Body of pancreas (tissue), 4 donors: ENCODE measurements around the gene MEOX1. TPM values are rescaled to one million over a fixed set of nuclear protein-coding genes. Genes with fewer than 3 reads are reported as not detected.

Experiments used
- ATAC-seq: fragments of 150-250 bp; one replicate; pipeline ENCODE4 v1.9.1; 2016
- DNase-seq, 4 donors: peaks; one replicate each; pipeline ENCODE4 v3.0.0-alpha.2; 2019
- H3K27ac ChIP-seq, 4 donors: fragments of 200-600 bp; sonication (generic); 1 replicate in 3 of 4; 2 replicates in 1 of 4; pipeline versions ENCODE4 v1.5.1 to v1.6.1; 2016 to 2019; ENCODE audit warnings: mild to moderate bottlenecking in 1 of 4, mixed read lengths in 1 of 4, moderate library complexity in 1 of 4
- H3K27me3 ChIP-seq, 2 donors: fragments of 200-600 bp; sonication (generic); one replicate each; pipeline ENCODE4 v1.6.0; 2016; ENCODE audit warnings: mild to moderate bottlenecking in 1 of 2
- H3K36me3 ChIP-seq, 2 donors: fragments of 200-600 bp; sonication (generic); replicated peaks in 1 of 2; 2 replicates each; pipeline ENCODE4 v1.5.1; 2016; ENCODE audit warnings: low read depth in 2 of 2; ENCODE audit not compliant: insufficient read depth in 1 of 2
- H3K4me1 ChIP-seq: fragments of 200-600 bp; sonication (generic); one replicate; pipeline ENCODE4 v1.6.0; 2016
- H3K4me3 ChIP-seq, 2 donors: fragments of 200-600 bp; sonication (generic); 1 replicate in 1 of 2; 2 replicates in 1 of 2; pipeline ENCODE4 v1.5.1; 2016 to 2019
- H3K9me3 ChIP-seq, 3 donors: fragments of 200-600 bp; sonication (generic); 1 replicate in 2 of 3; 2 replicates in 1 of 3; pipeline ENCODE4 v1.5.1; 2016
- POLR2A ChIP-seq, 3 donors: fragments of 450-650 bp; IDR thresholded peaks; one replicate each; pipeline ENCODE4 v1.6.1; 2016; ENCODE audit warnings: antibody characterized with exemption in 3 of 3, mild to moderate bottlenecking in 2 of 3
- WGBS, 2 donors: methylation state at CpG; one replicate each; pipeline ENCODE4 v1.1.5; 2017; 5-methylcytosine and 5-hydroxymethylcytosine counted together
- intact Hi-C: fragments of 100-400 bp; cut with DNase I; formaldehyde crosslinking; loops from one replicate; pipeline ENCODE4 v1.15.1; 2023
- total RNA-seq, 2 donors: library from RNA; depleted of rRNA; stranded (reverse); fragments of >200 nt; gene quantifications; one replicate each; pipeline ENCODE4 v1.1.0, GENCODE V29; 2016
- TF ChIP-seq, protein P1 (sequence below), 7 experiments: fragments of 450-650 bp in 4 of 7; fragments of 200-600 bp in 3 of 7; sonication (generic) in 3 of 7; IDR thresholded peaks; one replicate each; pipeline ENCODE4 v1.5.1; 2016 to 2019; ENCODE audit warnings: antibody characterized with exemption in 7 of 7

MEOX1 gene
- total RNA-seq, 2 donors from 2014 or later: 0.52 to 2.3 TPM

DNA sequence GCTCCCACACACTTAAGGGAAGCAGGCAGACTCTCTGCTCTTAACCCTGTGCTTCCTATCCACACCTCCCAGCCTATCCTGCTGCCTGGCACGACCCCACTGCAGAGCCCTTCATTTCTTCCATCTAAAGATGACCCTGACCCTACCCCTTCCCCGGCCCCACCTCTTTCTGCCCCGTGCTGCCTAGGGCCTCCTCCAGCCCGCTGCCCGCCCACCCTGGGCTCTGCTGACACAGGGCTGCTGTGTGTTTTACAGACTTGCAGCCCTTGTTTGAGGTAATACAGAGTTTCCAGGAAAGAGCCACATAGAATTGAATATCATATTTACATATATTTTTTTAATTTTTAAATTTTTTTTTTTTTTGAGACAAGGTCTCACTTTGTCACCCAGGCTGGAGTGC is 42.0 kb downstream of the MEOX1 start:
- no peak for ATAC-seq
- no peak for DNase-seq

GRCh38 chr17:43618276-43618675 is 43.4 kb downstream of the MEOX1 start:
- WGBS, 2 donors: 69 to 76% methylated on average over 8 of the region's 8 CpGs

More for the DNA sequence above, 42.0 kb downstream of the MEOX1 start:
- no peak for TF ChIP-seq POLR2A (IDR thresholded peaks at IDR 0.05)
- TF ChIP-seq, protein P1, sequence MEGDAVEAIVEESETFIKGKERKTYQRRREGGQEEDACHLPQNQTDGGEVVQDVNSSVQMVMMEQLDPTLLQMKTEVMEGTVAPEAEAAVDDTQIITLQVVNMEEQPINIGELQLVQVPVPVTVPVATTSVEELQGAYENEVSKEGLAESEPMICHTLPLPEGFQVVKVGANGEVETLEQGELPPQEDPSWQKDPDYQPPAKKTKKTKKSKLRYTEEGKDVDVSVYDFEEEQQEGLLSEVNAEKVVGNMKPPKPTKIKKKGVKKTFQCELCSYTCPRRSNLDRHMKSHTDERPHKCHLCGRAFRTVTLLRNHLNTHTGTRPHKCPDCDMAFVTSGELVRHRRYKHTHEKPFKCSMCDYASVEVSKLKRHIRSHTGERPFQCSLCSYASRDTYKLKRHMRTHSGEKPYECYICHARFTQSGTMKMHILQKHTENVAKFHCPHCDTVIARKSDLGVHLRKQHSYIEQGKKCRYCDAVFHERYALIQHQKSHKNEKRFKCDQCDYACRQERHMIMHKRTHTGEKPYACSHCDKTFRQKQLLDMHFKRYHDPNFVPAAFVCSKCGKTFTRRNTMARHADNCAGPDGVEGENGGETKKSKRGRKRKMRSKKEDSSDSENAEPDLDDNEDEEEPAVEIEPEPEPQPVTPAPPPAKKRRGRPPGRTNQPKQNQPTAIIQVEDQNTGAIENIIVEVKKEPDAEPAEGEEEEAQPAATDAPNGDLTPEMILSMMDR (IDR thresholded peaks at IDR 0.05): no peak
- no peaks in the 10 kb centered on the region for H3K9me3 ChIP-seq
- H3K27me3 ChIP-seq: no peaks in the 10 kb centered on the region
- H3K4me3 ChIP-seq: no peak overlapping the region
- H3K36me3 ChIP-seq: no peaks in the 10 kb centered on the region
- intact Hi-C loops: no loop called here
- H3K4me1 ChIP-seq: no peaks in the 10 kb centered on the region
- H3K27ac ChIP-seq: no peak overlapping the region
- WGBS, 2 donors: 71 to 77% methylated on average over 5 of the region's 5 CpGs

DNA sequence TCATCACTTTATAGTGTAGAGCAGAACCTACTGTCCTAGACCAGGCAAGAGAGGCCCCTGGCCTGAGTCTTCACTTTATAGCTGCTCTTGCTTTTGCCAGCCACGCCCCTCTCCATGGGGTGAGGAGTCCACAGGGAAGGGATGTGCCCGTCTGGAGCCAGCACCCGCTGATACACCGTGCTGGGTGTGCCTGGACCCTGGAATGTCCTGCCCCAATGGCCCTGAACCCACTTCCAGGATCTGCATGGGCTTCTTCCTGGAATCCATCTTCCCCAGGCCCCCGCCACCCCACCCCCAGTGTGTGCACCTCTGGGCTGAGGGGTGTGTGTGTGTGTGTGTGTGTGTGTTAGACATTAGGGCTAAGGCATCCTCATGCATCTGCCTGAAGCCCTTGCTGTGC is 44.9 kb downstream of the MEOX1 start:
- intact Hi-C loops: no loop called here
- no peak for DNase-seq
- TF ChIP-seq POLR2A (IDR thresholded peaks at IDR 0.05): no peak
- H3K9me3 ChIP-seq: no peaks in the 10 kb centered on the region
- H3K36me3 ChIP-seq: no peaks in the 10 kb centered on the region
- no peak overlapping the region for H3K27ac ChIP-seq
- WGBS, 2 donors: 59 to 74% methylated on average over 4 of the region's 5 CpGs
- ATAC-seq: no peak
- H3K4me1 ChIP-seq: no peaks in the 10 kb centered on the region
- H3K27me3 ChIP-seq: no peaks in the 10 kb centered on the region
- H3K4me3 ChIP-seq: no peak overlapping the region

More at GRCh38 chr17:43618276-43618675, 43.4 kb downstream of the MEOX1 start:
- H3K36me3 ChIP-seq: no peaks in the 10 kb centered on the region
- TF ChIP-seq, protein P1 (IDR thresholded peaks at IDR 0.05): no peak
- no peak for TF ChIP-seq POLR2A (IDR thresholded peaks at IDR 0.05)
- no peak for DNase-seq
- no peak overlapping the region for H3K27ac ChIP-seq
- no peak overlapping the region for H3K4me3 ChIP-seq
- H3K9me3 ChIP-seq: no peaks in the 10 kb centered on the region
- intact Hi-C loops: no loop called here
- no peaks in the 10 kb centered on the region for H3K27me3 ChIP-seq
- no peaks in the 10 kb centered on the region for H3K4me1 ChIP-seq
- ATAC-seq: no peak

- Histone ChIP-seq H3K27me3 (no peaks in the 10 kb centered on the region), H3K4me1 (no peaks in the 10 kb centered on the region), H3K36me3 (no peaks in the 10 kb centered on the region), H3K27ac (no peak overlapping the region), H3K9me3 (no peaks in the 10 kb centered on the region), H3K4me3 (no peak overlapping the region)
- intact Hi-C loops: no loop called here
- WGBS, 2 donors: 64 to 75% methylated on average over 2 of the region's 2 CpGs
- TF ChIP-seq POLR2A (IDR thresholded peaks at IDR 0.05): no peak
- TF ChIP-seq, protein P1 (IDR thresholded peaks at IDR 0.05): no peak
- ATAC-seq (no peak), DNase-seq (no peak)
These were observed 45.3 kb downstream of the MEOX1 start for GRCh38 chr17:43616421-43616820.

GRCh38 chr17:43616029-43616351 is 45.7 kb downstream of the MEOX1 start:
- no peaks in the 10 kb centered on the region for H3K4me1 ChIP-seq
- WGBS, 2 donors: 88 to 93% methylated on average over 1 of the region's 1 CpG
- intact Hi-C loops: no loop called here
- no peaks in the 10 kb centered on the region for H3K36me3 ChIP-seq
- no peak for DNase-seq
- TF ChIP-seq, protein P1 (IDR thresholded peaks at IDR 0.05): no peak
- TF ChIP-seq POLR2A (IDR thresholded peaks at IDR 0.05): no peak
- H3K27me3 ChIP-seq: no peaks in the 10 kb centered on the region
- no peak overlapping the region for H3K4me3 ChIP-seq
- ATAC-seq: no peak
- no peak overlapping the region for H3K27ac ChIP-seq
- H3K9me3 ChIP-seq: no peaks in the 10 kb centered on the region
